Muscle layer of colon (tissue), 2 donors: ENCODE measurements around the gene ACSS1.

Experiments
- H3K27ac ChIP-seq: one replicate; pipeline ENCODE4 v1.7.0; 2013; ENCODE audit warnings: low read depth, mild to moderate bottlenecking, low read length, moderate library complexity
- H3K27me3 ChIP-seq, 2 donors: one replicate each; pipeline ENCODE4 v1.7.0; 2013; ENCODE audit warnings: low read length in 2 of 2, mild to moderate bottlenecking in 2 of 2; ENCODE audit not compliant: insufficient read depth in 2 of 2, control insufficient read depth in 1 of 2
- H3K36me3 ChIP-seq: one replicate; pipeline ENCODE4 v1.7.0; 2013; ENCODE audit warnings: mild to moderate bottlenecking, low read length; ENCODE audit not compliant: insufficient read depth
- H3K4me1 ChIP-seq: one replicate; pipeline ENCODE4 v1.7.0; 2013; ENCODE audit warnings: mild to moderate bottlenecking, low read length; ENCODE audit not compliant: insufficient read depth
- H3K4me3 ChIP-seq, 2 donors: one replicate each; pipeline ENCODE4 v1.7.0; 2013; ENCODE audit warnings: low read length in 2 of 2, low read depth in 1 of 2, mild to moderate bottlenecking in 1 of 2, moderate library complexity in 1 of 2
- H3K9ac ChIP-seq: one replicate; pipeline ENCODE4 v1.7.0; 2013; ENCODE audit warnings: low read length
- H3K9me3 ChIP-seq: one replicate; pipeline ENCODE4 v1.7.0; 2013; ENCODE audit warnings: mild to moderate bottlenecking, low read length
- donor health status: abdominal sarcoma.
- donor health status: Adenocarcinoma of cecum.

ACSS1 gene

DNA sequence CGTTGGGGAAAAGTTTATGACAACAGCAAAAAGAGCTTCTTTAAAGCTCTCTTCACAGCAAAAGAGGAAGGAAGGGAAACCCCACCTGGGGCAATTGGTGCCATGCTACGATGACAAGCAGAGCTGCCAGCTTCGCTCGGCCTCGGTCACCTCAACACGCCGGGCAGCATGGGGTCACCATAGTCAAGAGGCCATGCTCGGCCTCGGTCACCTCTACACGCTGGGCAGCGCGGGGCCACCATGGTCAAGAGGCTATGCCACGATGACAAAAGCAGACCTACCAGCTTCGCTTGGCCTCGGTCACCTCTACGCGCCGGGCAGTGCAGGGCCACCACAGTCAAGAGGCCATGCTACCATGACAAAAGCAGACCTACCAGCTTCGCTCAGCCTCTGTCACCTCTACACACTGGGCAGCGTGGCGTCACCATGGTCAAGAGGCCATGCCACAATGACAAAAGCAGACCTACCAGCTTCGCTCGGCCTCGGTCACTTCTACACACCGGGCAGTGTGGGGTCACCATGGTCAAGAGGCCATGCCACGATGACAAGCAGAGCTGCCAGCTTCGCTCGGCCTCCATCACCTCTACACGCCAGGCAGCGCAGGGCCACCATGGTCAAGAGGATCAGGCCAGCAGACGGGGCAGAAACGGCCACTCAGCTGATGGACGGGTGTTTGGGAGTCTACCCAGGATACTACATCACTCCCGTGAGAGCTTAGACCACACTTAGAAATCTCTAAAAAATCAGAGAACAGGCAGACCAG, 77.5 kb downstream of the ACSS1 start:
- Histone ChIP-seq H3K27ac (no peak overlapping the region), H3K4me1 (no peaks in the 10 kb centered on the region)

DNA sequence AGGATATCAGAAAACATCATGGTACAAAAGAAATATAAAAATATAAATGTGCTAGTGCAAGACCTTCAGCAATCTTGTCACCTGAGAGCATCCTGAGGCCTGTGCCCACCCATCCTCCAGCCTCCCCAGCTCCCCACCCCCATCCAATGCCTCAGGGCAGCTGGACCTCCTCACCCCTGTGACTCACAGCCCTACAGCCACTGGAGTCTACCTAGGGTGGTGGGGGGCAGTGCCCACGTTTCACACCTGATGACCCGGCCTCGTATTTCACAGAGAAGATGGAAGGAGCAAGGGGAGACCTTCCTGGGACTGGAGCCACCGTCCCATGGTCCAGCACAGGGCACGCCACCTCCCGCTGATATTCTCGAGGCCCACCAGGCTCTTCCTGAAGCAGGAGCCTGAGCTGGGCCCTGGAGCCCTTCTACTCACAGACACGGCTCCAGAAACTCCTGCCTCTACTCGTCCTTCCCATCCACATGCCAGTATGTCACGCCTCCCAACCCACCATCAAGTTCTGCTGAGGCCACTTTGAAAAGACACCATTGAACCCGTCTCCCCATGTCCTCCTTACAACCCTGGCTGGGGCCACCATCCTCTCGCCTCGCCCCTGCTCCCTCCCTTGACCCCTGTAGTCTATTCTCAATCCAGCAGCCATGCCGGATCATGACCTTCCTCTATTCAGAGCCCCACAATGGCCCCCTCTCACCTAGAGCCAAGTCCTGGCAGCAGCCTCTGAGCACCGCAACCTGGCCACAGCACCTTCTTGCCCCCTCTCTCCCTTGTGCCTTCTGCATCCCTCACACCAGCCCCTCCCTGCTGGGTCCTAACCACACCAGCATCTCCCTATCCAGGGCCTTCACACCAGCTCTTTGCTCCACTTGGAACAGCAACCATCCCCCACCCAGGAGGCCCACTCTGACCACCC, 78.6 kb downstream of the ACSS1 start:
- H3K4me3 ChIP-seq, result no peak overlapping the region
- H3K9ac ChIP-seq, result no peak overlapping the region
- H3K9me3 ChIP-seq, result no peaks in the 10 kb centered on the region
- no peak overlapping the region for H3K27ac ChIP-seq
- no peaks in the 10 kb centered on the region for H3K4me1 ChIP-seq
- H3K36me3 ChIP-seq, result peaks cover 34% of the 10 kb centered on the region
- H3K27me3 ChIP-seq, result no peaks in the 10 kb centered on the region

More for the DNA sequence above, 77.5 kb downstream of the ACSS1 start:
- H3K27me3 ChIP-seq, result no peaks in the 10 kb centered on the region
- no peaks in the 10 kb centered on the region for H3K9me3 ChIP-seq
- no peak overlapping the region for H3K9ac ChIP-seq
- no peak overlapping the region for H3K4me3 ChIP-seq
- peaks cover 34% of the 10 kb centered on the region for H3K36me3 ChIP-seq

DNA sequence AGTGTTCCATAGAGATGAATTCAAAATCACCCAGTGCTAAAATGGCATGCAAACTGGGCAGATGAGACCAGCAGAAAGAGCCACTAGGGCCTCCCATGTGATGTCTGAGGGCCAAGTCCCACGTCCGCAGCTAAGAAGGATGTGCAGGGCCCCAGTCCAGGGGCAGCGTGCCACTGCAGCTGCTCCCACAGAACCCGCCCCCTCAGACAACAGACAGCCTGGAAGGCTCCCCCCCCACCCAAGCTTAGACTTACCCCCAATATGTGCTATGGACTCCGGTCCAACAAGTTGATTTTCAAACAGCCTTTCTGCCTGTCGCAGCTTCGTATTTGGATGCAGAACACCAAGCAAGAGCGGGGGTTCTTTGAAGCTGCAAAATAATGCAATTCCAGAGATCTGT, 79.4 kb downstream of the ACSS1 start:
- Histone ChIP-seq H3K27ac (no peak overlapping the region), H3K4me1 (no peaks in the 10 kb centered on the region), H3K4me3 (no peak overlapping the region), H3K9me3 (no peaks in the 10 kb centered on the region), H3K9ac (no peak overlapping the region), H3K36me3 (peaks cover 34% of the 10 kb centered on the region), H3K27me3 (no peaks in the 10 kb centered on the region)

DNA sequence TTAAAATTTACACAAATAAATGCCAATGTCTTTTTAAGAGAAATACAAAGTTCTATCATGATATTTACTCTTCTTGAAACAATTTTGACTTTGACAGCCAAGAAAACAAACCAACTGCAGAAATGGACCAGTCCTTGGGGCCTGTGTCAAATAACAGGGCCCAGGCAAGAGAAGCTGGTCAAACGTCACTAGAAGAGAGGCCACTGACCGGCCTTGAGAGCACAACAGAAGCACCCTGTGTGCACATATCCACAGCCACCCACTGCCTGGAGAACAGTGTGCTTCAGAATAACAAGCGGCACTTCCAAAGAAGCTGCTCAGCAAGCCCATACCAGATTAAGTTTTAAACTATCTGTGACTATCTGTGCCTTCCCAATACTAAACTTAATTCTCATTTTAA, 80.1 kb downstream of the ACSS1 start:
- H3K27ac ChIP-seq, result no peak overlapping the region
- H3K36me3 ChIP-seq, result peaks cover 39% of the 10 kb centered on the region
- no peaks in the 10 kb centered on the region for H3K4me1 ChIP-seq

DNA sequence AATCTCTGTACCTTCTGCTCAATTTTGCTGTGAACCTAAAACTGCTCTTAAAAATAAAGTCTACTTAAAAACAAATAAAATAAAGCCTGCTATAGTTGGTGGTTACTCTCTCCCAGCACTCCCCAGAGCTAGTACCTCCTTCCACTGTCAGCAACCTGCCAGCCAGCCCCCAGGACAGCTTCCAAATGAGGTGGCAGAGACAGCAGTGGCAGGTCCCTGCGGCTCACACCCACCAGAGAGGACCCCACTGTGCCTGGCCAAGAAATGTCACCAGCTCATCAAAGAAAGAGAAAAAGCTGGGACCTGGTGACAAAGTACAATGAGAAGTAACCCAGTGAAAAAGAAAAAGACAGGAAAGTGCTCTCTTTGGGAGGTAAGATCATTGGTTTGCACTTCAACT, 80.6 kb downstream of the ACSS1 start:
- no peak overlapping the region for H3K27ac ChIP-seq
- H3K9ac ChIP-seq, result no peak overlapping the region
- H3K27me3 ChIP-seq, result no peaks in the 10 kb centered on the region
- no peaks in the 10 kb centered on the region for H3K9me3 ChIP-seq
- H3K36me3 ChIP-seq, result peaks cover 44% of the 10 kb centered on the region
- no peaks in the 10 kb centered on the region for H3K4me1 ChIP-seq
- no peak overlapping the region for H3K4me3 ChIP-seq

More for the DNA sequence above, 80.1 kb downstream of the ACSS1 start:
- H3K27me3 ChIP-seq, result no peaks in the 10 kb centered on the region
- H3K9me3 ChIP-seq, result no peaks in the 10 kb centered on the region
- no peak overlapping the region for H3K4me3 ChIP-seq
- H3K9ac ChIP-seq, result no peak overlapping the region

DNA sequence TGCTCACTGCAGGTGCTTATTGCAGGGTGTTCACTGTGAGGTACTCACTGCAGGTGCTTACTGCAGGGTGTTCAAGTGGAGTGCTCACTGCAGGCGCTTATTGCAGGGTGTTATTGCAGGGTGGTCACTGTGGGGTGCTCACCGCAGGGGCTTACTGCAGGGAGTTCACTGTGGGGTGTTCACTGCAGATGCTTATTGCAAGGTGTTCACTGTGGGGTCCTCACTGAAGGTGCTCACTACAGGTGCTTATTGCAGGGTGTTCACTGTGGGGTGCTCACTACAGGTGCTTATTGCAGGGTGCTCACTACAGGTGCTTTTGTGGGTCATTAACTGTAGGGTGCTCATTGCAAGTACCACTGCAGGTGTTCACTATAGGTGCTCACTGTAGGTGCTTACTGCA, 85.6 kb downstream of the ACSS1 start:
- no peaks in the 10 kb centered on the region for H3K27me3 ChIP-seq
- no peak overlapping the region for H3K27ac ChIP-seq
- H3K4me1 ChIP-seq, result no peaks in the 10 kb centered on the region
- peaks cover 64% of the 10 kb centered on the region for H3K36me3 ChIP-seq
- no peak overlapping the region for H3K4me3 ChIP-seq
- H3K9me3 ChIP-seq, result no peaks in the 10 kb centered on the region
- no peak overlapping the region for H3K9ac ChIP-seq

DNA sequence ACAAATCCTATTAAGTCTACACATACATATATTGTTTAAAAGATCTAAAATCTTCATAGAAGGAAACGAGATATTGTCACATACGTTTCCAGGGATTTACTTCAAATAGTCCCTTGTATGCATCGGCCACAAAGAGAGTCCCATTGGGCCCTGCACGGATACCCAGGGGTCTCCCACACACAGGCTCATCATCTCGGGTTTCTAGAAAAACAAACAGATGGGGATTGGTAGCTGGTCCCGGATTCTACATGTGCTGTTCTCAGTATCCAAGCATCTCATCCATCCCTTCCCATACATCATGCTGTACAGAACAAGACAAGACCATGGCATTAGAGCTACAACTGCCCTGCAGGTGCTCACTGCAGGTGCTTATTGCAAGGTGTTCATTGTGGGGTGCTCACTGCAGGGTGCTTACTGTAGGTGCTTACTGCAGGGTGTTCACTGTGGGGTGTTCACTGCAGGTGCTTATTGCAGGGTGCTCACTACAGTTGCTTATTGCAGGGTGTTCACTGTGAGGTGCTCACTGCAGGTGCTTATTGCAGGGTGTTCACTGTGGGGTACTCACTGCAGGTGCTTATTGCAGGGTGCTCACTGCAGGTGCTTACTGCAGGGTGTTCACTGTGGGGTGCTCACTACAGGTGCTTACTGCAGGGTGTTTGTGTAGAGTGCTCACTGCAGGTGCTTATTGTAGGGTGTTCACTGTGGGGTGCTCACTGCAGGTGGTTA, 86.4 kb downstream of the ACSS1 start:
- Histone ChIP-seq H3K9me3 (no peaks in the 10 kb centered on the region), H3K27ac (no peak overlapping the region), H3K4me3 (no peak overlapping the region), H3K4me1 (no peaks in the 10 kb centered on the region), H3K27me3 (no peaks in the 10 kb centered on the region), H3K9ac (no peak overlapping the region), H3K36me3 (peaks cover 57% of the 10 kb centered on the region)

DNA sequence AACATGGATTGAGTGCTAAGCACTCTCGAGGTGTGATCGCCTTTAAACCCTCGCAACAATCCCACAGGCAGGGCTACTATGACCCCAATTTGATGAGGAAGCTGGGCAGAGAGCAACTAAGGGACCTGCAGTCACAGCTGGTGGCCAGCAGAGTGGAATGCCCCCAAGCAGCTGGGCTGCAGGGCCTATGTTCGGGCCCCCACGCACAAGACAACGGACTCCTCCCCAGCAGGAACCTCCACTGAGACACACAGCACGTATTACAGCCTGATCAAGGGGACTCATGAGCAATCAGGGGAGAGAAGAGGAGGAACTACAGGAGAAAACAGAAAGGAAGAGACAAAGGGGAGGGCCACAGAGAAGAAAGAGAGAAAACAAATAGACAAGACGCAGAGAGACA, 87.2 kb downstream of the ACSS1 start:
- Histone ChIP-seq H3K4me1 (no peaks in the 10 kb centered on the region), H3K9me3 (no peaks in the 10 kb centered on the region), H3K4me3 (no peak overlapping the region), H3K9ac (no peak overlapping the region), H3K27me3 (no peaks in the 10 kb centered on the region), H3K36me3 (peaks cover 58% of the 10 kb centered on the region), H3K27ac (no peak overlapping the region)

DNA sequence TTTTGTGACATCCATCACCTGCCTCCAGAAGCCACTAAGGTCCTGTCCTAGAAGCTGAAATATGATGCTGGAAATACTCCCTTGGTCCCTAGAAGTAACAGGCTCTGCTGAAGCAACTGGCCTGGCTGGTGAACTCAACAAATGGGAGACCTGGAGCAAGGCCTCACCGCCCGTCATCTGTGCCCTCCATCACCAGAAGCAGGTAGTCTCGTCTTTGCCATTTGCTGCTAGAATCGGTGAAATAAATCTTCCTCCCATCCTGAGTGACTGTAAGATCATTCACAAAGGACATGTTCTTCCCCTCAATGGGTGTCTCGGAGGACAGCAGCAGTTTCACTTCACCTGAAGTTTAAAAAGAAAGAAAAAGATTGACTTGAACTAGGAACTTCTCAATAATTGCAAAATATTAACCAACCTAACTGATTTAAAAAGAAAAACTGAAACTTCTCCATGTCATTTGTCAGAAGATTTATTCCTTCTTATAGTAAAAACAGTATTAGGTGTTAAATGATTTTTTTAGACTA, 87.8 kb downstream of the ACSS1 start:
- Histone ChIP-seq H3K27me3 (no peaks in the 10 kb centered on the region), H3K4me3 (no peak overlapping the region), H3K9me3 (no peaks in the 10 kb centered on the region), H3K27ac (no peak overlapping the region), H3K36me3 (peaks cover 63% of the 10 kb centered on the region), H3K4me1 (no peaks in the 10 kb centered on the region), H3K9ac (no peak overlapping the region)

DNA sequence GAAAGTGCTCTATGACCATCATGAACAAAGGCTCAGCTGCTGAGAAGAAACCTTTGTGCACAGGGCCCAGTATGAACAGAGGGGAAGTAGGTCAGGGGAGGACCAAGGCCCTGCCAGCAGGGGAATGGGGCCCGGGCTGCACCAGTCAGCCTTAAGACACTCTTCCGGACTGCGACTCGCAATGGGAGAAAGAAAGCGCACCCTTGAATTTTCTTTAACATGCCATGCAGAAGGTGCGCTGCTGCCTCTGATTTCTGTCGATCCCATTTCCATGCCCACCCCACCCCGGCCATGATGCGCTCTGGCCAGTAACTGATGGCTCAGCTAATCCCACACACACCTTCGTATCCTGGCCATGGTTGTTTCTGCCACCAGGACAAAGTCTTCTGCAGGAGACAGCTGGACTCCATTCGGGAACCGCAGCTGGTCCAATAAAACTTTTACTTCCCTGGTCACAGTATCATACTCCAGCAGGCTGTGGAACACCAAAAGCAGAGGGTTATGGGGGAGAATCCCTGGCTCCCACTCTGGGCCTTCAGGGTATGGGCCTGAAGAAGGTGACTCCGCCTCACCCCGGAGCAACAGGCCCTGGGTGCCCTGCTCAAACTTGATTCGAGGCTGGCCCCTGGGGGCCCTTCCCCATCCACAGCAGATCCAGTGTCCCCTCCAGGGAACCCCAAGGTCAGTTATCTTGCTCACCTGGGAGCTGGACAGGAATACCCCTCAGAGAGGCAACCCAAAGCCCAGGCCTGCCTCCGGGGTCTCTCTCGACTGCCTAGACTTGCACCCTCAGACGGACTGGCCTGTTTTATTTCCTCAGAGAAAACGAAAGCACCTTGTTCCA, 88.5 kb downstream of the ACSS1 start:
- no peak overlapping the region for H3K9ac ChIP-seq
- no peaks in the 10 kb centered on the region for H3K4me1 ChIP-seq
- no peak overlapping the region for H3K27ac ChIP-seq
- no peaks in the 10 kb centered on the region for H3K9me3 ChIP-seq
- no peaks in the 10 kb centered on the region for H3K27me3 ChIP-seq
- H3K4me3 ChIP-seq, result no peak overlapping the region
- peaks cover 64% of the 10 kb centered on the region for H3K36me3 ChIP-seq
